Umbilical cord (tissue), 2 donors: Measurements from ENCODE around the gene ERBB2. TPM values are rescaled to one million over a fixed set of nuclear protein-coding genes. Genes with fewer than 3 reads are reported as not detected.
"Not testable (repeated sequence)": the region's sequence is repeated elsewhere in the genome, so short reads cannot be mapped to it uniquely, and the experiment has no call there.

Source experiments
- DNase-seq: peaks from one replicate; pipeline ENCODE4 v3.0.0-alpha.2; 2015; ENCODE audit warnings: low spot score
- total RNA-seq: library from RNA; depleted of rRNA; stranded (reverse); fragments of >200 nt; gene quantifications from one replicate; pipeline ENCODE4 v1.2.3, GENCODE V29; 2014; ENCODE audit warnings: low replicate concordance; ENCODE audit not compliant: insufficient read depth

ERBB2 gene
- total RNA-seq, 1 donor from 2014 or later, result 36.8 TPM

DNA sequence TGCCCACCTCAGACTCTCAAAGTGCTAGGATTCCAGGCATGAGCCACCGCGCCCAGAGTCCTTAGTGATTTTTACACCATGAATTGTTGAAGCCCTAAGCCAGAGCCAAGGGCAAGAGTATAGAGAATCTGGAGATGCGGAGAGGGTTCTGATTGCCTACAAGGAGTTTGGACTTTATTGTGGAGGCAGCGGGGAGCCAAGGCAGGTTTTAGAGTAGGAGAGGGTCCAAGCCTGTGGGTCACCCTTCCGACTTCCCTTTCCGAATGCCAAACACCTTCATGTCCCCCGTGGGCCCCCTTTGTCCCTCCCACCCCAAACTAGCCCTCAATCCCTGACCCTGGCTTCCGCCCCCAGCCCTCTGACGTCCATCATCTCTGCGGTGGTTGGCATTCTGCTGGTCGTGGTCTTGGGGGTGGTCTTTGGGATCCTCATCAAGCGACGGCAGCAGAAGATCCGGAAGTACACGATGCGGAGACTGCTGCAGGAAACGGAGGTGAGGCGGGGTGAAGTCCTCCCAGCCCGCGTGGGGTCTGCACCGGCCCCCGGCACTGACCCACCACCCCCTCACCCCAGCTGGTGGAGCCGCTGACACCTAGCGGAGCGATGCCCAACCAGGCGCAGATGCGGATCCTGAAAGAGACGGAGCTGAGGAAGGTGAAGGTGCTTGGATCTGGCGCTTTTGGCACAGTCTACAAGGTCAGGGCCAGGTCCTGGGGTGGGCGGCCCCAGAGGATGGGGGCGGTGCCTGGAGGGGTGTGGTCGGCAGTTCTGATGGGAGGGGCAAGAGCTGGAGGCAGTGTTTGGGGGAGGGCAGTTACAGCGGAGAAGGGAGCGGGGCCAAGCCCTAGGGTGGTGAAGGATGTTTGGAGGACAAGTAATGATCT, 23.3 kb downstream of the ERBB2 start:
- no peak for DNase-seq

GRCh38 chr17:39724731-39725130, 24.9 kb downstream of the ERBB2 start:
- no peak for DNase-seq

DNA sequence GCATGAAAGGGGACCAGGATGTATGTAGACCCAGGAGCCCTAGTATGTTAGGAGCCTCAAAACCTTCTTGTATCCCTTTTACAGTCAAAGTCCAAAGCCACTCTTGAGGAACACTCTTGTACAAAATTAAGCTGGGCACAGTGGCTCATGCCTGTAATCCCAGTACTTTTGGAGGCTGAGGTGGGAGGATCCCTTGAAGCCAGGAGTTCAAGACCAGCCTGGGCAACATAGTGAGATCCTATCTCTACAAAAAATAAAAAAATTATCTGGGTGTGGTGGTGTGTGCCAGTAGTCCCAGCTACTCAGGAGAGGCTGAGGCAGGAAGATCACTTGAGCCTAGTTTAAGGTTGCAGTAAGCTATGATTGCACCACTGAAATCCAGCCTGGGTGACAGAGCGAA, 26.1 kb downstream of the ERBB2 start:
- not testable (repeated sequence) for DNase-seq

- no peak for DNase-seq
Observed at GRCh38 chr17:39726617-39727016, 26.8 kb downstream of the ERBB2 start.

- DNase-seq, result no peak
Observed at GRCh38 chr17:39727556-39727955, 27.7 kb downstream of the ERBB2 start.

DNA sequence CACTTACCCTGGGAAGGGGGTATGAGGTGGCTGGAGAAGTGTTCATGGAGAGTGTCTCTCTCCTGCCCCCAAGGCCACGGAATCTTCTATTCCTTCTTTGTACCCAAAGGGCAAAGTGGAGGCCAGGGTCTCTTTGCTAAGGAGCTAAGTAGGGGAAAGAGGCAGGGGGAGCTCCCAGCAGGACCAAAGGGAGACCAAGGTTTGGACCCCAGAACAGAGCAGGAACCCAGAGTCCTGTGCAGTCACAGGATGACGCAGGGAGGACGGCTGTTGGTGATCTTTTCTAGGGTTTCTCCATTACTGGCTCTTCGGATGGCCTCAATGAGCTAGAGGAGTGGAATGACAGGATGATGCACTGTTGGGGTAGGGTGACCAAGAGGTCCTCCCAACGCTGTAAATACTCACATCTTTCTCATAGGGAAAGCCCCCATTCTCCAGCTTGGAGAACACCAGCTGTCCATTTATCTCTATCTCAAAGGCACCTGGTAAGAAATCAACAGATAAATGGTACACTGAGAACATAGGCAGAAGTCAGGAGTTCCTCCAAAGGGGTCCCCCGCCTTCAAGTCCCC, 29.5 kb downstream of the ERBB2 start:
- DNase-seq, result no peak

GRCh38 chr17:39730095-39730921, 30.4 kb downstream of the ERBB2 start, which contains the start of gene MIEN1:
Gene MIEN1, minus strand, starts transcription at chr17:39730532. Its CDS starts 37 bp downstream, at chr17:39730495.
- peak; percentile 84 for DNase-seq

- no peak for DNase-seq
Observed at GRCh38 chr17:39732586-39732985, 32.7 kb downstream of the ERBB2 start.

- DNase-seq, result no peak
Observed at GRCh38 chr17:39735882-39736281, 36.0 kb downstream of the ERBB2 start.

DNA sequence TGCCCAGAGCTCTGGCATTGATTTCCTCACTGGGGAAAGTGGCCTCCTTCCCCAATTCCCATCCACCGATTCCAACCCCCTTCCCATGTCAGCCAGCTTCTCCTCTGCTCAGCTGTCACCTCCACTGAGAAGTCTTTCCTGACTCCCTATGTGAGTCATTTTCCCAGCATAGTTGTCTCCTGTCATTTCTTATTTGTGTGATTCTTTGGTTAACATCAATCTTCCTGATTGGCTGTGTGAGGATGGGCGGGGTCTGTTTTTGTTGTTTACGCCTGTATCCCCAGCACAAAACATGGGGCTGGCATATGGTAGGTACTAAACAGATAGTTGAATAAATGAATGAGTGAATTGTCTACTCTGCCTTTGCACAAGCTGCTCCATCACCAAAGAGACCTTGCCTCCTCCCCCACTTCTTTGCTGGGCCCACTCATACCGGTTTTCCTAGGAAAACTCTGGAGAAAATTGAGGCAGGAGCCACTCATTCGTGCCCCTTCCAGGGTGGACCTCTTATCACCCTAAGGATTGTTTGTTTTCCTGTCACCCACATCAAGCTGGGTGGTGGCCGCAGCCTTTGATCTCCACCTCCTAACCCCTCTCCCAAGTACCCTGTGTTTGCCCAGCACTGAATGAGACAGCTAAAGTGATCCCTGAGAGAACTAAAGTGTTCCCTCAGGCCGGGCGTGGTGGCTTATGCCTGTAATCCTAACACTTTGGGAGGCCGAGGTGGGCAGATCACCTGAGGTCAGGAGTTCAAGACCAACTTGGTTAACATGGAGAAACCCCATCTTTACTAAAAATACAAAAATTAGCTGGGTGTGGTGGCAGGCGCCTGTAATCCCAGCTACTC, 36.7 kb downstream of the ERBB2 start:
- no peak for DNase-seq

DNA sequence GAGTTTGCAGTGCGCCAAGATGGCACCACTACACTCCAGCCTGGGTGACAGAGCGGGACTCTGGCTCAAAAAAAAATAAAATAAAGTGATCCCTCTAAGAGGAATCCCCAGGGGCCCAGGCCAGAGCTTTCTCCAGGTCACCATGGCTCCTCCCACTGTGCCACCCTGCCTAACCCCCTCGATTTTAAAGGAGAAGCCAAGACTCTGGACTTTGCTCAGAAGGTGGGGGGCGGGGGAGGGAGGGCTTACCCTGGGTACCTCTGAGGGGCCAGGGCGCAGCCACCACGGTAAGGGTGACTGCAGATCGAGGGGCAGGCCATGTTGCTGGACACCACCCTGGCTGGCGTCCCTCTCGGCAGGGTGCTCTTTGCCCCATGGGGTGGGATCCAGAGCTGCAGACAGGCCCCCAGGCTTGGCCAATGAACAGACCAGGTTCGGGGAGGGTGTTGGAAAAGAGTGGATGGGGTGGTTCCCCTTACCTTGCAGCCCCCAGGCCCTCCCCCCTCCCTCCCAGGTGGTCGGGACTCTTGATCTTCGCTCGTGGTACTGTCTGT, 37.4 kb downstream of the ERBB2 start:
- DNase-seq, result no peak

GRCh38 chr17:39737760-39738567, 38.1 kb downstream of the ERBB2 start, which contains the start of gene GRB7:
Gene GRB7, plus strand, starts transcription at chr17:39737938. Its CDS starts 4,364 bp downstream, at chr17:39742302.
- DNase-seq, result no peak

- DNase-seq, result no peak
Observed at GRCh38 chr17:39738568-39738901, 38.7 kb downstream of the ERBB2 start.

DNA sequence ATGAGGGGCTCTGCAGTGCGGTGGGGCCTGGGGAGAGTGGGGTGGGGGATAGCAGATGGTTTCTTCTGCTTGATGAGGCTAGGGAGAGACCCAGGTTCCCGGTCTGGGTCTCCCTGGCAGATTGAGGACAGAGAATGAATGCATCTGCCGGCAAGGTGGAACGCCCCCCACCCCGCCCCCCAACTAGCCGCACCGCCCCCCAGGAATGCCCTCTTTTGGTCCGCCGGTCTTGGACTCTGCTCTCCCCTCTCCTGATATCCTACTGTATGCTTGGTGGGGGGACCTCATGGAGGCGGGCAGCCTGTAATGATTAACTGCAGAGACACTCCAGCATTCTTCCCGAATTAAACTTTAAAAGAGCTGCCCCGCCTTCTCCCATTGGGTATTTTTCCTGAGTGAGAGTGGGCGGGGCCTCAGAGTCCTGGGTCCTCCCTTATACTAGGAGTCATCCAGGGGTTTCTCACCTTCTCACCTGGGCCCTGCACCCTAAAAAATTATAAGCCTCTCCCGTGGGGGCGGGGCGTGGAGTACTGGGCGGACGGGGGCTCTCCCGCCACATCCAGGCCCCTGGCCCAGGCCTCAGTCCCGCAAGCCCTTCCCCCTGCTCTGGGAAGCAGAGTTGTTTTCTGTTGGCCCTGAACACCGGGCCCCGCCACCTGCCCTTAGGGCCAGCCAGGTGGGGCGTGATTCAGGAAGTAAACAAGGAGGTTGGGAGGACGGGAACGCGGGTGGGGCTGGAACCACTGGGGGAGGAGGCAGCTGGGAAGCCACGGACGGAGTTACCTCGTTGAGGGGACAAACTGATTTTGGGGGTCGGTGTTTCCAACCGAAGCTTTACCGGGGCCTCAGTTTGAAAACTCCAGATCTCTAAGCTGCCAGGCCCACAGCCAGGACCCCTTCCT, 39.4 kb downstream of the ERBB2 start:
- DNase-seq, result peak; percentile 60

- no peak for DNase-seq
Observed at GRCh38 chr17:39739885-39740356, 40.1 kb downstream of the ERBB2 start.

- peak; percentile 38 for DNase-seq
Observed at GRCh38 chr17:39740357-39741111, 40.7 kb downstream of the ERBB2 start.

DNA sequence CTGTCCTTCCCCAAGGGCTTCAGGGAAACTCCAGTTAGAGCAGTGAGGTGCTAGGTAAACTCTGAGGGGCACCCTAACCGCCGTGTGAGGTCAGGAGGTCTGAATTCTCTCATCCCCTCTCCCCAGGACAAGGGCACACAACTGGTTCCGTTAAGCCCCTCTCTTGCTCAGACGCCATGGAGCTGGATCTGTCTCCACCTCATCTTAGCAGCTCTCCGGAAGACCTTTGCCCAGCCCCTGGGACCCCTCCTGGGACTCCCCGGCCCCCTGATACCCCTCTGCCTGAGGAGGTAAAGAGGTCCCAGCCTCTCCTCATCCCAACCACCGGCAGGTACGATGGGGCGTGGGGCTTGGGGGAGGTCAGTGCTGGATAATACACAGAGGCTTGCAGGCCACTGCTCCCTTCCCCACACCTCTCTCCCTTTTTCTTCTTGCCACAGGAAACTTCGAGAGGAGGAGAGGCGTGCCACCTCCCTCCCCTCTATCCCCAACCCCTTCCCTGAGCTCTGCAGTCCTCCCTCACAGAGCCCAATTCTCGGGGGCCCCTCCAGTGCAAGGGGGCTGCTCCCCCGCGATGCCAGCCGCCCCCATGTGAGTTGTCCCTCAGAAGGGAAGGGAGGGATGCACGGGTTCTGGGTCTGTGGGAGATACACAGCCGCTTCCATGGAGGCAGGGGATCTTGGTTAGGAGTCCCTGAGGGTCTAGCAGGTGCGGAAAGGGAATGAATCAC, 42.4 kb downstream of the ERBB2 start:
- DNase-seq, result no peak
